PC-9 (cell line): ENCODE measurements around the gene MCAT. TPM values are rescaled to one million over a fixed set of nuclear protein-coding genes. Genes with fewer than 3 reads are reported as not detected.

Experiments used
- BruUV-seq: library from RNA; stranded (reverse); fragments of 400-500 nt; replicated peaks from 2 replicates; lab custom pipeline; 2021; lab: Mats Ljungman, UMichigan
- CTCF ChIA-PET: fragments of 300-600 bp; sonication (Branson Sonifier 250); formaldehyde crosslinking; loops from one replicate; lab custom pipeline; 2022; ENCODE audit warnings: antibody characterized with exemption; lab: Charles Lee
- POLR2A ChIA-PET: fragments of 300-600 bp; sonication (Branson Sonifier 250); formaldehyde crosslinking; loops from one replicate; lab custom pipeline; 2022; ENCODE audit warnings: antibody characterized with exemption; ENCODE audit not compliant: unreplicated experiment; lab: Charles Lee
- DNase-seq, 2 experiments: peaks; one replicate each; pipeline versions ENCODE4 v3.0.0 to v3.0.0-alpha.2; 2015 to 2022; ENCODE audit warnings: mixed read lengths in 1 of 2
- H2AFZ ChIP-seq: fragments of 200-600 bp; sonication (generic); 2 replicates; pipeline ENCODE4 v1.8.1; 2017; ENCODE audit warnings: antibody characterized with exemption
- H3F3A ChIP-seq: fragments of 200-600 bp; sonication (generic); 2 replicates; pipeline ENCODE4 v1.8.1; 2017; ENCODE audit warnings: antibody characterized with exemption, mild to moderate bottlenecking, low read depth; ENCODE audit not compliant: insufficient read depth
- H3K27ac ChIP-seq: fragments of 200-600 bp; sonication (generic); 2 replicates; pipeline ENCODE4 v1.6.1; 2016; ENCODE audit warnings: mixed run types
- H3K27me3 ChIP-seq: fragments of 200-600 bp; sonication (generic); 2 replicates; pipeline ENCODE4 v1.6.1; 2016; ENCODE audit warnings: low read depth, mixed run types; ENCODE audit not compliant: insufficient read depth
- H3K36me3 ChIP-seq: fragments of 200-600 bp; sonication (generic); 2 replicates; pipeline ENCODE4 v1.6.1; 2016; ENCODE audit warnings: low read depth, mixed run types
- H3K4me1 ChIP-seq: fragments of 200-600 bp; sonication (generic); replicated peaks from 2 replicates; pipeline ENCODE4 v1.6.1; 2016; ENCODE audit warnings: mixed run types; ENCODE audit not compliant: insufficient read depth
- H3K4me2 ChIP-seq: fragments of 200-600 bp; sonication (generic); 2 replicates; pipeline ENCODE4 v1.6.1; 2017; ENCODE audit warnings: mixed run types
- H3K4me3 ChIP-seq: fragments of 200-600 bp; sonication (generic); 2 replicates; pipeline ENCODE4 v1.6.1; 2016; ENCODE audit warnings: mixed run types
- H3K79me2 ChIP-seq: fragments of 200-600 bp; sonication (generic); 2 replicates; pipeline ENCODE4 v1.6.1; 2017; ENCODE audit warnings: low read depth, mixed run types
- H3K9me2 ChIP-seq: fragments of 200-600 bp; sonication (generic); 2 replicates; pipeline ENCODE4 v1.8.1; 2017; ENCODE audit warnings: mild to moderate bottlenecking; ENCODE audit not compliant: insufficient read depth
- H3K9me3 ChIP-seq: fragments of 200-600 bp; sonication (generic); 2 replicates; pipeline ENCODE4 v1.8.1; 2016; ENCODE audit warnings: low read depth; ENCODE audit not compliant: insufficient read depth
- H4K20me1 ChIP-seq: fragments of 200-600 bp; sonication (generic); 2 replicates; pipeline ENCODE4 v1.8.1; 2017; ENCODE audit not compliant: insufficient read depth
- EZH2 ChIP-seq: fragments of 200-600 bp; sonication (generic); IDR thresholded peaks from 2 replicates; pipeline ENCODE4 v1.8.0; 2017; ENCODE audit warnings: antibody characterized with exemption, low read depth
- intact Hi-C: fragments of 100-400 bp; cut with micrococcal nuclease; formaldehyde crosslinking; loops from one replicate; pipeline ENCODE4 v1.10.0; 2022; ENCODE audit not compliant: unreplicated experiment
- total RNA-seq: library from RNA; stranded (reverse); gene quantifications from 2 replicates; pipeline ENCODE4 v1.2.3, GENCODE V29; 2021
- TF ChIP-seq, protein P1 (sequence below): fragments of 200-600 bp; sonication (generic); conservative IDR thresholded peaks from 2 replicates; pipeline ENCODE4 v1.6.1; 2017; ENCODE audit warnings: mixed run types, antibody characterized with exemption, mild to moderate bottlenecking, moderate library complexity

Gene MCAT
- total RNA-seq, 1 experiment from 2014 or later, result 31.4 TPM

DNA sequence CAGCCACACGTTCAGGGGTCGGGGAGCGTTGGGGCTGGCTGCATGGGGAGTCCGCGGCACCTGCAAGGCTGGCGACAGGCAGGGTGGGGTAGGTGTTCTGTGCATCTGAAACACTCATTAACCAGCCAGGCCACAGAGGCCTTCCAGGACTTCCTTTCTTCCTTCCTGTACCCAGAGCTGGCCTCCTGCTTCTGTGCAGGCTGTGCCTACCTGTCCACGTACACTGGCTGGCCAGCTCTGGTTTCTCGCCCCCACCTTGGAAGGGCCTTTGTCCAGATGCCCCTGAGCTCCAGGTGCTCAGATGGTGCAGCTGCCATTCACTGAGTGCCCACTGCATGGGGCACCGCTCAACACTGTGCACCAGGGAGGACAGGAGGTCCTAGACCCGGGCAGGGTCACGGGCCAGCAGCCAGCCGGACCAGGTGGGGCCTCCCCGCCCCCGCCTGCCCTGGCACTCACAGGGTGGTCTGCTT is 27.9 kb upstream of the MCAT start:
- peaks cover 14% of the 10 kb centered on the region; the same call in 1 of the 2 replicates for H3F3A ChIP-seq
- BruUV-seq, result no TSS peak
- H3K4me3 ChIP-seq, result no peak overlapping the region
- no peak for DNase-seq
- no peaks in the 10 kb centered on the region for H3K9me3 ChIP-seq
- H3K27me3 ChIP-seq, result no peaks in the 10 kb centered on the region
- intact Hi-C loops, result no loop called here
- H3K79me2 ChIP-seq, result no peaks in the 10 kb centered on the region
- TF ChIP-seq EZH2, result no peak
- TF ChIP-seq, protein P1, sequence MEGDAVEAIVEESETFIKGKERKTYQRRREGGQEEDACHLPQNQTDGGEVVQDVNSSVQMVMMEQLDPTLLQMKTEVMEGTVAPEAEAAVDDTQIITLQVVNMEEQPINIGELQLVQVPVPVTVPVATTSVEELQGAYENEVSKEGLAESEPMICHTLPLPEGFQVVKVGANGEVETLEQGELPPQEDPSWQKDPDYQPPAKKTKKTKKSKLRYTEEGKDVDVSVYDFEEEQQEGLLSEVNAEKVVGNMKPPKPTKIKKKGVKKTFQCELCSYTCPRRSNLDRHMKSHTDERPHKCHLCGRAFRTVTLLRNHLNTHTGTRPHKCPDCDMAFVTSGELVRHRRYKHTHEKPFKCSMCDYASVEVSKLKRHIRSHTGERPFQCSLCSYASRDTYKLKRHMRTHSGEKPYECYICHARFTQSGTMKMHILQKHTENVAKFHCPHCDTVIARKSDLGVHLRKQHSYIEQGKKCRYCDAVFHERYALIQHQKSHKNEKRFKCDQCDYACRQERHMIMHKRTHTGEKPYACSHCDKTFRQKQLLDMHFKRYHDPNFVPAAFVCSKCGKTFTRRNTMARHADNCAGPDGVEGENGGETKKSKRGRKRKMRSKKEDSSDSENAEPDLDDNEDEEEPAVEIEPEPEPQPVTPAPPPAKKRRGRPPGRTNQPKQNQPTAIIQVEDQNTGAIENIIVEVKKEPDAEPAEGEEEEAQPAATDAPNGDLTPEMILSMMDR, result no peak
- no peak overlapping the region for H2AFZ ChIP-seq
- no peak overlapping the region for H3K27ac ChIP-seq
- ChIA-PET POLR2A (no interaction called here), CTCF (no interaction called here)
- H3K4me1 ChIP-seq, result peaks cover 11% of the 10 kb centered on the region
- H3K36me3 ChIP-seq, result peaks cover 43% of the 10 kb centered on the region
- peaks cover 15% of the 10 kb centered on the region; the same call in 1 of the 2 replicates for H4K20me1 ChIP-seq
- no peaks in the 10 kb centered on the region for H3K9me2 ChIP-seq
- no peak overlapping the region for H3K4me2 ChIP-seq

DNA sequence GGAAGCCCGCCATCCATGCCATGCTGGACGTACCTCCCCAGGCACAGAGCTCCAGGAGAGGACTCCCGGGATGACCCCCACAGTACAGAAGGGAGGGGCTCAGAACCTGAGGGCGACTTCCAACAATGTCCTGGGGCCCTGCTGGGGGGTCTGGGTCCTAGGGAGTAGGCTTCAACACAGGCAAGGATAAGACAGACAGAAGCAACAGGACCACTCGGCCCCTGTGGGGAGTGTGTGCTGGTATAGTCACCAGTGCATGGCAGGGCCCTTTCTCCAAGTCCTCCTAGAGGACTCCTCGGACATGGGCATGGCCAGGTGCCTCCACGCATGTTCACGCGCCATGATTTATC is 26.9 kb upstream of the MCAT start:
- TF ChIP-seq, protein P1, result no peak
- no peak for TF ChIP-seq EZH2
- Histone ChIP-seq H3K9me2 (no peaks in the 10 kb centered on the region), H3K27me3 (no peaks in the 10 kb centered on the region), H3K36me3 (peaks cover 35% of the 10 kb centered on the region), H3K9me3 (no peaks in the 10 kb centered on the region), H3K79me2 (no peaks in the 10 kb centered on the region), H3K4me1 (peaks cover 11% of the 10 kb centered on the region), H3K4me2 (no peak overlapping the region), H2AFZ (no peak overlapping the region), H3K27ac (no peak overlapping the region), H3F3A (peaks cover 15% of the 10 kb centered on the region; the same call in 1 of the 2 replicates), H4K20me1 (0 out of 2 replicates have a peak, but pooled peaks cover 13% of the 10 kb centered on the region), H3K4me3 (no peak overlapping the region)
- ChIA-PET CTCF (no interaction called here), POLR2A (no interaction called here)
- DNase-seq, result no peak
- no TSS peak for BruUV-seq
- intact Hi-C loops, result no loop called here

DNA sequence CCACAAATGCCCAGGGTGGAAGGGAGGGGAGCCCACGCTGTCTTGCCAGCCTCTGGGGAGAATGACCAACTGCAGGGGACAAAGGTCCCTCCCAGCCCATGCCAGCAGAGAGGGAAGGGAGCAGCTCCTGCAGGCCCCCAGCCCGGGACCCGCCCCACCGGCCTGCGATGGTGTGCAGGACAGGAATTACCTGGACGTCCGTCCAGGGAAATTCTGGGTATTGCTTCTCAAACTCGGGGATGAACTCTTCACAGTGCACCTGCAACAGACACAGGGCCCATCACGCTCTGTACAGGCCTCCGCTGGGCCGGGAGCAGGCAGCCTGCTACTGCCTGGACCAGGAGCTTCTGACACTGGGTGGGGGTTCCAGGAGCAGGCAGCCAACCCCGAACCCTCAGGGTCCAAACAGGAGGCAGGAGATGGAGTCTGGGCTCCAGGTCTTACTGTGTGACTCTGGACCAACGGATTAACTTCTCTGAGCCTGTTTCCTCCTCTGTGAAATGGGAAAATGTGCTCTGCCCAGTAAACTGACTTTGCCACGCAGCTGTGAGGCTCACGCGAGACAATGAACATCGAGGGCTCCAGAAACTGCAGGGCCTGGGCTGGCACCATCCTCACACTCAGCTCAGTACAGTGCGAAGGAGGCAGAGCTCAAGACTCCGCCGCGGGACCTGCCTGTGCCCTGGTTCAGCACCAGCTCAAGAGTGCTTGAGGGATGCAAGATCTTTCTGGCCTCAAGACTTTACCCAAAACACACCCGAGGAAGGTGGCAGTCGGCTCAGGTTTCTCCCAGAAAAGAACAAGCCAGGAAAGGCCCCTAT is 26.3 kb upstream of the MCAT start:
- no peaks in the 10 kb centered on the region for H3K27me3 ChIP-seq
- no peak overlapping the region for H3K4me2 ChIP-seq
- peaks cover 21% of the 10 kb centered on the region; the same call in 1 of the 2 replicates for H3F3A ChIP-seq
- H4K20me1 ChIP-seq, result 0 out of 2 replicates have a peak, but pooled peaks cover 13% of the 10 kb centered on the region
- POLR2A ChIA-PET, result no interaction called here
- no peaks in the 10 kb centered on the region for H3K9me3 ChIP-seq
- H3K9me2 ChIP-seq, result no peaks in the 10 kb centered on the region
- H3K79me2 ChIP-seq, result no peaks in the 10 kb centered on the region
- intact Hi-C loops, result no loop called here
- CTCF ChIA-PET, result no interaction called here
- H3K4me3 ChIP-seq, result no peak overlapping the region
- peaks cover 11% of the 10 kb centered on the region for H3K4me1 ChIP-seq
- TF ChIP-seq EZH2, result no peak
- TF ChIP-seq, protein P1, result no peak
- BruUV-seq, result no TSS peak
- DNase-seq, result peak in 1 of 2 experiments; percentile 18
- peaks cover 30% of the 10 kb centered on the region for H3K36me3 ChIP-seq
- no peak overlapping the region for H2AFZ ChIP-seq
- no peak overlapping the region for H3K27ac ChIP-seq
